ENCODE measurements around the gene PXMP4.
A peak's percentile ranks its signal among the peaks of the same experiment; 100 is the strongest.

Gene PXMP4

GRCh38 chr20:33732166-33732970 is 12.3 kb upstream of the PXMP4 start:
- Histone ChIP-seq H4K91ac (ENCODE audit: low read depth, low read length) (peak overlapping the region; percentile 87), H3K4me3 (ENCODE audit: low read depth, low read length) (peak overlapping the region; percentile 46), H3K9ac (ENCODE audit: low read length) (peak overlapping the region; percentile 1), H3K4ac (ENCODE audit: low read depth, low read length) (peak overlapping the region; percentile 18), H3K9me3 (ENCODE audit: insufficient read depth, low read depth, low read length) (peaks cover 8% of the 10 kb centered on the region), H4K12ac (ENCODE audit: low read depth, low read length) (peak overlapping the region; percentile 24), H3K4me1 (ENCODE audit: control insufficient read depth in 1 of 2, insufficient read depth in 2 of 2, low read length in 2 of 2) (peaks cover 11 to 20% of the 10 kb centered on the region in 2 experiments), H2BK5ac (ENCODE audit: low read depth, low read length, poor library complexity) (peak overlapping the region; percentile 82), H3K4me2 (ENCODE audit: low read length) (peak overlapping the region; percentile 70), H2AFZ (ENCODE audit: insufficient read depth, low read length, poor library complexity) (peak overlapping the region; percentile 52), H3K14ac (ENCODE audit: low read length) (peak overlapping the region; percentile 16), H3K18ac (ENCODE audit: low read length) (peak overlapping the region; percentile 79), H3K23ac (ENCODE audit: low read length) (no peak overlapping the region), H2AK5ac (ENCODE audit: low read length) (peak overlapping the region; percentile 20), H2BK12ac (ENCODE audit: low read length) (peak overlapping the region; percentile 2), H3K27me3 (ENCODE audit: insufficient read depth, low read length) (no peaks in the 10 kb centered on the region), H3K36me3 (ENCODE audit: control insufficient read depth in 1 of 2, insufficient read depth in 2 of 2, low read length in 2 of 2) (peaks cover 0 to 3% of the 10 kb centered on the region in 2 experiments), H3K79me2 (ENCODE audit: control insufficient read depth, insufficient read depth, low read length, poor library complexity) (peaks cover 4% of the 10 kb centered on the region), H3K27ac (ENCODE audit: low read depth, low read length) (peak overlapping the region; percentile 95), H4K8ac (ENCODE audit: low read depth, low read length) (peak overlapping the region; percentile 77), H2BK120ac (ENCODE audit: insufficient read depth, low read length, poor library complexity) (peak overlapping the region; percentile 89), H3K79me1 (ENCODE audit: low read length) (peaks cover 16% of the 10 kb centered on the region)
- WGBS (ENCODE audit: extremely low coverage, insufficient coverage, insufficient read length), result no CpG with 5 or more reads among the region's 68 CpGs
- DNase-seq, result peak; percentile 62 to 73

- peak within 1 kb of the TSS; percentile 58 for H3K4me3 ChIP-seq (ENCODE audit: low read depth, low read length)
Observed at GRCh38 chr20:33731693-33732165, 11.6 kb upstream of the PXMP4 start, which contains the start of gene ZNF341. ZNF341 (plus strand) TSS chr20:33731996; CDS start chr20:33732022, 26 bp downstream.

GRCh38 chr20:33730946-33731692 is 11.0 kb upstream of the PXMP4 start:
- Histone ChIP-seq H3K4ac (ENCODE audit: low read depth, low read length) (peak overlapping the region; percentile 12), H3K27ac (ENCODE audit: low read depth, low read length) (peak overlapping the region; percentile 95), H2BK120ac (ENCODE audit: insufficient read depth, low read length, poor library complexity) (peak overlapping the region; percentile 92), H2BK5ac (ENCODE audit: low read depth, low read length, poor library complexity) (no peak overlapping the region), H4K91ac (ENCODE audit: low read depth, low read length) (peak overlapping the region; percentile 87), H2BK12ac (ENCODE audit: low read length) (peak overlapping the region; percentile 52), H3K36me3 (ENCODE audit: control insufficient read depth in 1 of 2, insufficient read depth in 2 of 2, low read length in 2 of 2) (no peaks in the 10 kb centered on the region), H3K14ac (ENCODE audit: low read length) (peak overlapping the region; percentile 19), H3K79me1 (ENCODE audit: low read length) (peaks cover 16% of the 10 kb centered on the region), H3K27me3 (ENCODE audit: insufficient read depth, low read length) (no peaks in the 10 kb centered on the region), H3K79me2 (ENCODE audit: control insufficient read depth, insufficient read depth, low read length, poor library complexity) (peaks cover 4% of the 10 kb centered on the region), H3K4me1 (ENCODE audit: control insufficient read depth in 1 of 2, insufficient read depth in 2 of 2, low read length in 2 of 2) (peaks cover 11 to 20% of the 10 kb centered on the region in 2 experiments), H3K4me3 (ENCODE audit: low read depth, low read length) (peak overlapping the region; percentile 58), H4K12ac (ENCODE audit: low read depth, low read length) (peak overlapping the region; percentile 29), H3K23ac (ENCODE audit: low read length) (no peak overlapping the region), H4K8ac (ENCODE audit: low read depth, low read length) (peak overlapping the region; percentile 78), H3K4me2 (ENCODE audit: low read length) (peak overlapping the region; percentile 70), H3K18ac (ENCODE audit: low read length) (peak overlapping the region; percentile 94), H2AK5ac (ENCODE audit: low read length) (peak overlapping the region; percentile 19), H3K9me3 (ENCODE audit: insufficient read depth, low read depth, low read length) (peaks cover 1% of the 10 kb centered on the region), H3K9ac (ENCODE audit: low read length) (no peak overlapping the region), H2AFZ (ENCODE audit: insufficient read depth, low read length, poor library complexity) (peak overlapping the region; percentile 47)
- no CpG with 5 or more reads among the region's 18 CpGs for WGBS (ENCODE audit: extremely low coverage, insufficient coverage, insufficient read length)
- DNase-seq, result no peak

More at GRCh38 chr20:33731693-33732165, 11.6 kb upstream of the PXMP4 start, which contains the start of gene ZNF341:
- H3K9me3 ChIP-seq (ENCODE audit: insufficient read depth, low read depth, low read length), result peaks cover 4% of the 10 kb centered on the region
- peak within 1 kb of the TSS; percentile 52 for H2AFZ ChIP-seq (ENCODE audit: insufficient read depth, low read length, poor library complexity)
- no peaks in the 10 kb centered on the region for H3K27me3 ChIP-seq (ENCODE audit: insufficient read depth, low read length)
- H3K79me2 ChIP-seq (ENCODE audit: control insufficient read depth, insufficient read depth, low read length, poor library complexity), result peaks cover 4% of the 10 kb centered on the region
- H3K4me1 ChIP-seq (ENCODE audit: control insufficient read depth in 1 of 2, insufficient read depth in 2 of 2, low read length in 2 of 2), result peaks cover 11 to 20% of the 10 kb centered on the region in 2 experiments
- peak within 1 kb of the TSS; percentile 82 for H2BK5ac ChIP-seq (ENCODE audit: low read depth, low read length, poor library complexity)
- H4K8ac ChIP-seq (ENCODE audit: low read depth, low read length), result peak within 1 kb of the TSS; percentile 78
- peak within 1 kb of the TSS; percentile 87 for H4K91ac ChIP-seq (ENCODE audit: low read depth, low read length)
- H3K18ac ChIP-seq (ENCODE audit: low read length), result peak within 1 kb of the TSS; percentile 94
- no peak within 1 kb of the TSS for H3K23ac ChIP-seq (ENCODE audit: low read length)
- peak within 1 kb of the TSS; percentile 29 for H4K12ac ChIP-seq (ENCODE audit: low read depth, low read length)
- H2BK12ac ChIP-seq (ENCODE audit: low read length), result peak within 1 kb of the TSS; percentile 52
- H3K4ac ChIP-seq (ENCODE audit: low read depth, low read length), result peak within 1 kb of the TSS; percentile 18
- peak within 1 kb of the TSS; percentile 1 for H3K9ac ChIP-seq (ENCODE audit: low read length)
- H3K27ac ChIP-seq (ENCODE audit: low read depth, low read length), result peak within 1 kb of the TSS; percentile 95
- WGBS (ENCODE audit: extremely low coverage, insufficient coverage, insufficient read length), result 100% methylated on average over 3 of the region's 57 CpGs
- DNase-seq, result peak; percentile 83 to 90
- peak within 1 kb of the TSS; percentile 19 for H3K14ac ChIP-seq (ENCODE audit: low read length)
- H3K36me3 ChIP-seq (ENCODE audit: control insufficient read depth in 1 of 2, insufficient read depth in 2 of 2, low read length in 2 of 2), result peaks cover 0 to 1% of the 10 kb centered on the region in 2 experiments
- peak within 1 kb of the TSS; percentile 92 for H2BK120ac ChIP-seq (ENCODE audit: insufficient read depth, low read length, poor library complexity)
- H3K79me1 ChIP-seq (ENCODE audit: low read length), result peaks cover 16% of the 10 kb centered on the region
- peak within 1 kb of the TSS; percentile 70 for H3K4me2 ChIP-seq (ENCODE audit: low read length)
- H2AK5ac ChIP-seq (ENCODE audit: low read length), result peak within 1 kb of the TSS; percentile 20

GRCh38 chr20:33729101-33729500 is 9.0 kb upstream of the PXMP4 start:
- Histone ChIP-seq H2BK5ac (ENCODE audit: low read depth, low read length, poor library complexity) (no peak overlapping the region), H3K27ac (ENCODE audit: low read depth, low read length) (no peak overlapping the region), H3K4ac (ENCODE audit: low read depth, low read length) (no peak overlapping the region), H3K9ac (ENCODE audit: low read length) (no peak overlapping the region), H3K4me1 (ENCODE audit: control insufficient read depth in 1 of 2, insufficient read depth in 2 of 2, low read length in 2 of 2) (peaks cover 7 to 16% of the 10 kb centered on the region in 2 experiments), H3K79me1 (ENCODE audit: low read length) (peaks cover 13% of the 10 kb centered on the region), H4K12ac (ENCODE audit: low read depth, low read length) (no peak overlapping the region), H3K79me2 (ENCODE audit: control insufficient read depth, insufficient read depth, low read length, poor library complexity) (peaks cover 4% of the 10 kb centered on the region), H3K36me3 (ENCODE audit: control insufficient read depth in 1 of 2, insufficient read depth in 2 of 2, low read length in 2 of 2) (no peaks in the 10 kb centered on the region), H3K4me3 (ENCODE audit: low read depth, low read length) (no peak overlapping the region), H2BK12ac (ENCODE audit: low read length) (no peak overlapping the region), H4K8ac (ENCODE audit: low read depth, low read length) (no peak overlapping the region), H2AFZ (ENCODE audit: insufficient read depth, low read length, poor library complexity) (no peak overlapping the region), H3K9me3 (ENCODE audit: insufficient read depth, low read depth, low read length) (no peaks in the 10 kb centered on the region), H3K4me2 (ENCODE audit: low read length) (peak overlapping the region; percentile 33), H2AK5ac (ENCODE audit: low read length) (no peak overlapping the region), H3K23ac (ENCODE audit: low read length) (no peak overlapping the region), H3K27me3 (ENCODE audit: insufficient read depth, low read length) (no peaks in the 10 kb centered on the region), H3K18ac (ENCODE audit: low read length) (no peak overlapping the region), H3K14ac (ENCODE audit: low read length) (no peak overlapping the region), H4K91ac (ENCODE audit: low read depth, low read length) (no peak overlapping the region), H2BK120ac (ENCODE audit: insufficient read depth, low read length, poor library complexity) (no peak overlapping the region)
- peak; percentile 63 to 89 for DNase-seq
- WGBS (ENCODE audit: extremely low coverage, insufficient coverage, insufficient read length), result no CpG with 5 or more reads among the region's 4 CpGs
